Measurements from ENCODE around the gene TRIM2. TPM values are rescaled to one million over a fixed set of nuclear protein-coding genes. Genes with fewer than 3 reads are reported as not detected.

The TRIM2 gene
- total RNA-seq, 1 donor from 2014 or later = 51.8 TPM

- H3K27me3 ChIP-seq (ENCODE audit: insufficient read depth, low read length) = no peaks in the 10 kb centered on the region
- no peaks in the 10 kb centered on the region for H3K27me3 Mint-ChIP-seq (ENCODE audit: low read depth, unreplicated experiment)
- H3K4me1 ChIP-seq (ENCODE audit: insufficient read depth, low read length) = no peaks in the 10 kb centered on the region
- H3K9me3 Mint-ChIP-seq (ENCODE audit: unreplicated experiment) = no peaks in the 10 kb centered on the region
- no peaks in the 10 kb centered on the region for H3K9me3 ChIP-seq (ENCODE audit: insufficient read depth, low read depth, low read length)
- FAIRE-seq = no peak
- no peak overlapping the region for H3K4me3 ChIP-seq (ENCODE audit: insufficient read depth, low read depth, low read length)
- no peaks in the 10 kb centered on the region for H4K20me1 ChIP-seq (ENCODE audit: insufficient read depth, low read length)
- H3K27ac Mint-ChIP-seq (ENCODE audit: unreplicated experiment) = no peak overlapping the region
- H3K36me3 Mint-ChIP-seq (ENCODE audit: low read depth, unreplicated experiment) = peaks cover 2% of the 10 kb centered on the region
- DNase-seq (ENCODE audit: low read depth) = no peak
- TF ChIP-seq EZH2 (IDR thresholded peaks at IDR 0.05; ENCODE audit: insufficient read depth, low read length) (no peak), CTCF (IDR thresholded peaks at IDR 0.05; ENCODE audit: insufficient read depth, low read depth, low read length) (no peak)
- no peak overlapping the region for H3K4me2 ChIP-seq (ENCODE audit: low read length)
- H3K4me1 Mint-ChIP-seq (ENCODE audit: low read depth, unreplicated experiment) = no peaks in the 10 kb centered on the region
- H3K27ac ChIP-seq (ENCODE audit: low read depth, low read length) = no peak overlapping the region
- no peak overlapping the region for H3K9ac ChIP-seq (ENCODE audit: low read length)
- no peaks in the 10 kb centered on the region for H3K36me3 ChIP-seq (ENCODE audit: insufficient read depth, low read length)
- H3K79me2 ChIP-seq (ENCODE audit: insufficient read depth, low read length) = no peaks in the 10 kb centered on the region
- no peak overlapping the region for H2AFZ ChIP-seq (ENCODE audit: low read depth, low read length)
- no peak overlapping the region for H3K4me3 Mint-ChIP-seq (ENCODE audit: unreplicated experiment)
These were observed 25.1 kb upstream of the TRIM2 start for GRCh38 chr4:153179100-153179499.

- H2AFZ ChIP-seq (ENCODE audit: low read depth, low read length) = no peak overlapping the region
- no peaks in the 10 kb centered on the region for H3K36me3 ChIP-seq (ENCODE audit: insufficient read depth, low read length)
- Mint-ChIP-seq H3K4me1 (ENCODE audit: low read depth, unreplicated experiment) (no peaks in the 10 kb centered on the region), H3K9me3 (ENCODE audit: unreplicated experiment) (no peaks in the 10 kb centered on the region), H3K27me3 (ENCODE audit: low read depth, unreplicated experiment) (no peaks in the 10 kb centered on the region), H3K36me3 (ENCODE audit: low read depth, unreplicated experiment) (peaks cover 2% of the 10 kb centered on the region), H3K4me3 (ENCODE audit: unreplicated experiment) (no peak overlapping the region), H3K27ac (ENCODE audit: unreplicated experiment) (no peak overlapping the region)
- H3K9me3 ChIP-seq (ENCODE audit: insufficient read depth, low read depth, low read length) = no peaks in the 10 kb centered on the region
- FAIRE-seq = no peak
- no peaks in the 10 kb centered on the region for H3K4me1 ChIP-seq (ENCODE audit: insufficient read depth, low read length)
- no peaks in the 10 kb centered on the region for H4K20me1 ChIP-seq (ENCODE audit: insufficient read depth, low read length)
- H3K4me3 ChIP-seq (ENCODE audit: insufficient read depth, low read depth, low read length) = no peak overlapping the region
- no peak for TF ChIP-seq EZH2 (IDR thresholded peaks at IDR 0.05; ENCODE audit: insufficient read depth, low read length)
- H3K9ac ChIP-seq (ENCODE audit: low read length) = no peak overlapping the region
- H3K27me3 ChIP-seq (ENCODE audit: insufficient read depth, low read length) = no peaks in the 10 kb centered on the region
- no peak overlapping the region for H3K4me2 ChIP-seq (ENCODE audit: low read length)
- H3K27ac ChIP-seq (ENCODE audit: low read depth, low read length) = no peak overlapping the region
- DNase-seq (ENCODE audit: low read depth) = no peak
- no peaks in the 10 kb centered on the region for H3K79me2 ChIP-seq (ENCODE audit: insufficient read depth, low read length)
These were observed 22.9 kb upstream of the TRIM2 start for GRCh38 chr4:153181293-153181692.

GRCh38 chr4:153181700-153182099 is 22.5 kb upstream of the TRIM2 start:
- Mint-ChIP-seq H3K36me3 (ENCODE audit: low read depth, unreplicated experiment) (peaks cover 2% of the 10 kb centered on the region), H3K4me1 (ENCODE audit: low read depth, unreplicated experiment) (no peaks in the 10 kb centered on the region), H3K4me3 (ENCODE audit: unreplicated experiment) (no peak overlapping the region), H3K27me3 (ENCODE audit: low read depth, unreplicated experiment) (no peaks in the 10 kb centered on the region), H3K27ac (ENCODE audit: unreplicated experiment) (no peak overlapping the region), H3K9me3 (ENCODE audit: unreplicated experiment) (no peaks in the 10 kb centered on the region)
- no peak overlapping the region for H3K9ac ChIP-seq (ENCODE audit: low read length)
- H3K79me2 ChIP-seq (ENCODE audit: insufficient read depth, low read length) = no peaks in the 10 kb centered on the region
- H4K20me1 ChIP-seq (ENCODE audit: insufficient read depth, low read length) = no peaks in the 10 kb centered on the region
- FAIRE-seq = no peak
- H3K27me3 ChIP-seq (ENCODE audit: insufficient read depth, low read length) = no peaks in the 10 kb centered on the region
- no peak overlapping the region for H3K4me2 ChIP-seq (ENCODE audit: low read length)
- no peak overlapping the region for H3K27ac ChIP-seq (ENCODE audit: low read depth, low read length)
- H2AFZ ChIP-seq (ENCODE audit: low read depth, low read length) = no peak overlapping the region
- no peaks in the 10 kb centered on the region for H3K36me3 ChIP-seq (ENCODE audit: insufficient read depth, low read length)
- no peak overlapping the region for H3K4me3 ChIP-seq (ENCODE audit: insufficient read depth, low read depth, low read length)
- H3K4me1 ChIP-seq (ENCODE audit: insufficient read depth, low read length) = no peaks in the 10 kb centered on the region
- H3K9me3 ChIP-seq (ENCODE audit: insufficient read depth, low read depth, low read length) = no peaks in the 10 kb centered on the region
- no peak for TF ChIP-seq CTCF (IDR thresholded peaks at IDR 0.05; ENCODE audit: insufficient read depth, low read depth, low read length)
- TF ChIP-seq EZH2 (IDR thresholded peaks at IDR 0.05; ENCODE audit: insufficient read depth, low read length) = no peak
- no peak for DNase-seq (ENCODE audit: low read depth)

Measured in astrocyte (in vitro differentiated cells and primary cell).